ENCODE data around the gene AZIN2.
"Not testable (repeated sequence)": the region's sequence is repeated elsewhere in the genome, so short reads cannot be mapped to it uniquely, and the experiment has no call there.

AZIN2 gene

GRCh38 chr1:33060579-33061083, 20.3 kb upstream of the AZIN2 start:
- no peak for DNase-seq

- no peak for DNase-seq
Measured at GRCh38 chr1:33061834-33062233, 19.1 kb upstream of the AZIN2 start.

- DNase-seq, result not testable (repeated sequence)
Measured at GRCh38 chr1:33064284-33064683, 16.7 kb upstream of the AZIN2 start.

GRCh38 chr1:33065301-33065700, 15.7 kb upstream of the AZIN2 start:
- DNase-seq, result no peak

GRCh38 chr1:33066477-33066876, 14.5 kb upstream of the AZIN2 start:
- not testable (repeated sequence) for DNase-seq

GRCh38 chr1:33068108-33068507, 12.8 kb upstream of the AZIN2 start:
- DNase-seq, result not testable (repeated sequence)

GRCh38 chr1:33070628-33071027, 10.3 kb upstream of the AZIN2 start:
- no peak for DNase-seq

GRCh38 chr1:33072707-33073106, 8.2 kb upstream of the AZIN2 start:
- no peak for DNase-seq

- no peak for DNase-seq
Measured at GRCh38 chr1:33074193-33074945, 6.6 kb upstream of the AZIN2 start.

GRCh38 chr1:33078030-33078591, 2.8 kb upstream of the AZIN2 start:
- DNase-seq, result no peak

GRCh38 chr1:33080373-33080772, 580 bp upstream of the AZIN2 start:
- no peak for DNase-seq

GRCh38 chr1:33081554-33082305, 777 bp downstream of the AZIN2 start:
- DNase-seq, result no peak

GRCh38 chr1:33082575-33083108, 1.7 kb downstream of the AZIN2 start:
- no peak for DNase-seq

GRCh38 chr1:33085332-33085731, 4.4 kb downstream of the AZIN2 start:
- no peak for DNase-seq

- peak; percentile 70 for DNase-seq
Measured at GRCh38 chr1:33086384-33086850, 5.5 kb downstream of the AZIN2 start.

- no peak for DNase-seq
Measured at GRCh38 chr1:33087677-33088076, 6.7 kb downstream of the AZIN2 start.

- no peak for DNase-seq
Measured at GRCh38 chr1:33088119-33088906, 7.4 kb downstream of the AZIN2 start.

GRCh38 chr1:33089457-33089856, 8.5 kb downstream of the AZIN2 start:
- DNase-seq, result no peak

- DNase-seq, result no peak
Measured at GRCh38 chr1:33092438-33092837, 11.5 kb downstream of the AZIN2 start.

- no peak for DNase-seq
Measured at GRCh38 chr1:33093004-33093403, 12.1 kb downstream of the AZIN2 start.

- DNase-seq, result no peak
Measured at GRCh38 chr1:33094486-33094885, 13.5 kb downstream of the AZIN2 start.

- DNase-seq, result peak; percentile 65
Measured at GRCh38 chr1:33094971-33095604, 14.1 kb downstream of the AZIN2 start.
